GM18520 (cell line): ENCODE data around the gene ISLR.

Experiments used
- ATAC-seq: cut with Tn5 transposase; IDR thresholded peaks from one replicate; pipeline ENCODE4 v1.9.1; 2021; ENCODE audit not compliant: unreplicated experiment

ISLR gene

DNA sequence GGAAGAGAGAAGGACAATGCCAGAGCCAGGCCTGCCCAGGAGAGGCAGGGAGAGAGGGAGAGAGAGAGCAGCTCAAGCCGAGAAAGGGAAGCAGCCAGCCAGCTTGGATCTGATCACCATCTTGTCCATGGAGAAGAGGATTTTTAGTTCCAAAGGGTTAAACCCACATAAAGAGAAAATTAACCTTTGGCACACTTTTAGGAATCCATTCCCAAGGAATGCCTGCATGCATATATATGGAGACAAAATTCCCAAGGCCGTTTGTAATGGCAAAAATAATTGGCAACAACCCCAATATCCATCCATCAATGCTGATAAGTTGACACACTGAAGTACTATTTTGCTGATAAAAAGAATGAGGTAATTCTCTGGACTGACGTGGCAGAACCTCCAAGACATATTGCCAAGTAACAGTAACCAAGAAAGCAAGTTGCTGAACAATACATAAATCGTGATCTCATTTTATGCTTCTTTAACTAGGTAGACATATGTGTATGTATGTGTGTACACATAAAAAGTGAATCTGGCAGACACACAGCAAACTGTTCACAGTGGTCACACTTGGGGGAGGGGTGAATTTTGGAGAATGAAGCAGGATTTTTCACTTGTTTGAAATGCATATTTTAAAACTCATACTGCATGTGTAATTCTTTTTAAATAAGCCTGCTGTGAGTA lies 36.6 kb downstream of the ISLR start:
- ATAC-seq, result no peak

GRCh38 chr15:74210729-74211128 lies 37.2 kb downstream of the ISLR start:
- ATAC-seq, result no peak

GRCh38 chr15:74211656-74212055 lies 38.1 kb downstream of the ISLR start:
- ATAC-seq, result no peak

GRCh38 chr15:74212494-74212893 lies 39.0 kb downstream of the ISLR start:
- ATAC-seq, result no peak

GRCh38 chr15:74213858-74214284 lies 40.4 kb downstream of the ISLR start:
- ATAC-seq, result no peak

DNA sequence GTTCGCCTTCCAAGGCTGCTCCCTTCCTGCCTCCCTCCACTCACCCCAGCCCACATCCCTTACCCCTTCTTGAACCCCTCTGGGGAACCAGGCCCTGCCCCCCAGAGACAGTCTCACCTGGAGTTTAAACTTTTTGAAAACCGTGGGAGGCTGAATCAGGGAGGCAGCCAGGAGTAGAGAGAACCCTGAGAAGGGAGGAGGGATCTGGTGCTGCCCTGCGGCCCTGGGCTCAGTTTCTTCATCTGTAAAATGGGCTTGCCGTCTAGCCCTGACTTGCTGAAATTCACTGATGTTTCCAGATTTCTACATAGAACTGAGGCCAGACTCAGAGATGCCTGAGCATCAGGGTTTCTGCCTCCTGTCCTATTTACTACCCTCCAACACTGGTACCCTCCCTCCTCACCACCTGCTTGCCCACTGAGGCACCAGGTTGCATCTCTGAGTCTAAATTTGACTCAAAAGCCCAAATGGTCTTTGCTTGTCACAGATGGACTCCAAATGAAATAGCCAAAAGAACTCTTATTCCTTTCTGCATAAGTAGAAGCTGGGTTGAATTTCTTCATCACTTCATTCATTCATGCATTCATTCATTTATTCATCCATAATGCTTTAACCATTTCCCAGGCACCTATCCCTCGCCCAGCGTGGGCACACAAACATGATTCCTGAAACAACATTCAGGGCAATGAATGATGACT lies 41.0 kb downstream of the ISLR start:
- ATAC-seq, result no peak

GRCh38 chr15:74215958-74216357 lies 42.4 kb downstream of the ISLR start:
- no peak for ATAC-seq

GRCh38 chr15:74216949-74217348 lies 43.4 kb downstream of the ISLR start:
- ATAC-seq, result no peak

DNA sequence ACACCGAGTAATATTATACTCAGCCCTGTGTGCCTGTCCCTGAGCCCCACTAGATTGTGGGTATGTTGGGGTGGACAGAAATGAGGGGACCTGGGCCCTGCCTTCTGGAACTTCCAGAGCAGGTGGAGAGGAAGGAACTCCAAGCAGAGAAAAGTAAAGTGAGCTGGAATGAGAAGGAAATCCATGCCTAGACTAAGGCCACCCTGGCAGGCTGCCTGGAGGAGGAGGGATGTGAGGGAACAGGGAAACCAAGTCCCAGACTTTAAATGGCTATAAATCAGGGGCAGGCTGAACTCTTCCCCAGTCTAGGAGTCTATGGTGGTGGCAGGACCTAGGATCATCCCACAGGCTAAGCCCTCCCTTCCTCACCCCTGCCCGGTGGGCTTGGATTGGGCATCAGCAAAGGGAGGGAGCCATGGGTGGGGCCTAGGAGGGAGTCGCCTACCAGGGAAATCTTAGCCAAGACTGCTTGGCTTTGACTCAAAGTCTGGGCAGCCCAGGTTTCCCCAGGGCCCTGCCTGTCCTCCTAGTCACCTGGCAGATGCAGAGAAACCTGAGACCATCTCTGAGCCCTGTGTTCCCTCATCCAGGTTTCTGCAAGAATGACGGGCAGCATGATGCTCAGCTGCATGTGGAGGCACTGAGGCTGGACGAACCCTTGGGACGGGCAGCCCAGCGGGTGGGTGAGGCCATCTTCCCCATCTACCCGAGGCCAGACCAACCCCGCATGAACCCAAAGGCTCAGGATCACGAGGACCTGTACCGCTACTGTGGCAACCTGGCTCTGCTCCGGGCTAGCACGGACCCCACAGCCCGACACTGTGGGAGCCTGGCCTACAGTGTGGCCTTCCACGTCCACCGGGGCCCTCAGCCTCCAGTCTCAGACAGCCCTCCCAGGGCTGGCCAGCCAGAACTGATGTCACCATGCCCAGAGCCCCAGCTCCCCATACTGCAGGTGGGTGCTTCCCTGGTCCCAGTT lies 44.7 kb downstream of the ISLR start:
- no peak for ATAC-seq

DNA sequence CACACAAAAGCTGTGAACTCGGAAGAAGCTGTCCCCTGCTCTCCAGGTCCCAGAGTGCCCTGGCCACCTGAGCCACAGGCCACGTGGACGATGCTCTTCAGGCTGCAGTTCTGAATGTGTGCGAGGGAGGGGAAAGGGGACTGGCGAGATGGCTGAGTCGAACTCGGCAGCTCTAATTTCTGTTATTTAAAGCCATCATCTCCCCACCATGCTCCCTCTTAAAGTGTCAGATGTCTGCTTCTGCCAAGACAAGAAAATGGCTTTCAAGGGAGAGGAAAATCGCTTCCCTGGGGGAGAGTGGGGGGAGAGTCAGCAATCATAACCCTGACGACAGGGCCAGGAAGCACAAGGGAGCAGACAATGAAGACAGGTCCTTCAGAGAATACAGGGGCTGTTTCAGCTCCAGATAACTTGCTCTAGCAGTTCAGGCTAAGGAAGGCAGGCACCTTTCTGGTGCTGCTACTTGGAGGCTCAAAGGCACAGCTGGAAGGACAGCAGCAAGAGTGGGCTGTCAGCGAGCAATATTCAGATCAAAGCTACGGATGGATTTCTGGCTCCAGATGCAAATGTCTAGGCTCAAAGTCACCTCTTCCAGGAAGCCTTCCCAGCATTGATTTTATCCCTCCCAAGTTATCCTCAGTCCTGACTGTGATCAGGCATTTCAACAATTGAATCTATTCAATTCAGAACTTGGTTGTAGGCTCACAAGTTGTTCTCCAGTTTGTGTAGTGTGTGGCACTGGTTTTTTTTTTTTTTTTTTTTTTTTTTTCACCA lies 47.2 kb downstream of the ISLR start:
- ATAC-seq, result no peak

DNA sequence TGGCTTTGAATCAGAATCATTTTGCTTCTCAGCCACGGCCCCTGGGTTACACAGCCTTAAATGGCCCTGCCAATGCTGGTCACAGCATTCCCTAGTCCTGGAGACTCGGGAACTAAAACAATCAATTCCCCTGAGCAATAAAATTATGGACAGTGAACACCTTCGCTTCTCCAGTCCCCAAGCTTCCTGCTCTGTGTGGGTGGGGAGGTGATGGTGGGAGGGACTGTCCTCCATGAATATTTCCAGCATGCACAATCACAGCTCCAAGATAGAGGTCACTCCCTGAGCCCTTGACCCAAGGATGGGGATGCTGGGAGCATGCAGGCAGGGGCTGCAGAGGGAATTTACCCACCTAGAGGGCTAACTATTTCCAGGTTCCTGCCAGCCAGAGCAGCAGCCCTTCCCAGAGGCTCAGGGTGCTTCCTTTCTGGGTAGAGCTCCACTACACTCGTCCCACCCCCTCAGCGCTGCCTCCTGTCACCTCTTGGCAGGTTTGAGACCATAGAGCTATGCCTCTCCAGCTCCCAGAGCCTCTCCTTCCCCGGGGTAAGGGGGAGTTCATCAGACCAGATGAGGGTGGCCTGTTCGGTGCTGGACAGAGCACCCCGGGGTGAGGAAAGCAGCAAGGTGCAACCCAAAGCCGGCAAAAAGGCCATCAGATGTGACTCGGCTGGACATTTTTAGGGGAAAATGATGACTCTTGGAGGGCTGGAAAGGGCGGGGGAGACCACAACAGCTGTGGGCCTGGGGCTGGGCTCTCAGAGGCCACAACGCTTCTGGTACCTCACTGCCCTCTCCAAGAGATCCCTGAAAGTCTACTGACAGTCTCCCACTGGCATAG lies 48.1 kb downstream of the ISLR start:
- ATAC-seq, result no peak

GRCh38 chr15:74222240-74223119 lies 49.0 kb downstream of the ISLR start:
- no peak for ATAC-seq

- ATAC-seq, result no peak
Measured at GRCh38 chr15:74225928-74226327, 52.4 kb downstream of the ISLR start.
